ENCODE measurements around the gene CCDC85C.
A peak's percentile ranks its signal among the peaks of the same experiment; 100 is the strongest.

Gene CCDC85C

DNA sequence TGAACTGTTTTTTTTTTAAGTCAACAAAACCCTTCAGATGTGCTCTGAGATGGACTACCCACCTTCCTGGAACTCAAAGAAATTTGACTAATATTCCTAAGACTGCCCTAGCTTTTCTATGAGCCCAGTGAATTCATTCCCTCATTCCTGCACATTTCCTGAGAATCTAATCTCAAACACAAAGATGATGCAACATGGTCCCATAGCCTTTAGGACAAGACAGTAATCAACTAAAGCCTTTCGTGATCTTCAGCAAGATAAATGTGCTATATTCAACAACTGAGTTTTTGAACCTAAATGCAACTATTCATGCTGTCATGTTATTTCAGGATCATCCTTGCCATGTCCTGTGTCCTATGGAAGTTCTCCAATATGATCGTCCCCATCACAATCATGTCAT, 128.3 kb downstream of the CCDC85C start:
- CTCF ChIA-PET, result interaction anchor here (0.7 to 1.7 kb wide), 5 partner anchors 14 to 426 kb away, joined by 3 to 6 read pairs (median 3); no protein-coding TSS in a partner anchor
- no peak for TF ChIP-seq FOXM1 (IDR thresholded peaks at IDR 0.05; ENCODE audit: borderline replicate concordance)
- no peak for TF ChIP-seq HDGF (IDR thresholded peaks at IDR 0.05; ENCODE audit: borderline replicate concordance)
- TF ChIP-seq ZNF384 (IDR thresholded peaks at IDR 0.05), result no peak
- no peak for TF ChIP-seq SP1 (IDR thresholded peaks at IDR 0.05)
- no peak for TF ChIP-seq FOXK2 (IDR thresholded peaks at IDR 0.05)
- TF ChIP-seq, protein P1, sequence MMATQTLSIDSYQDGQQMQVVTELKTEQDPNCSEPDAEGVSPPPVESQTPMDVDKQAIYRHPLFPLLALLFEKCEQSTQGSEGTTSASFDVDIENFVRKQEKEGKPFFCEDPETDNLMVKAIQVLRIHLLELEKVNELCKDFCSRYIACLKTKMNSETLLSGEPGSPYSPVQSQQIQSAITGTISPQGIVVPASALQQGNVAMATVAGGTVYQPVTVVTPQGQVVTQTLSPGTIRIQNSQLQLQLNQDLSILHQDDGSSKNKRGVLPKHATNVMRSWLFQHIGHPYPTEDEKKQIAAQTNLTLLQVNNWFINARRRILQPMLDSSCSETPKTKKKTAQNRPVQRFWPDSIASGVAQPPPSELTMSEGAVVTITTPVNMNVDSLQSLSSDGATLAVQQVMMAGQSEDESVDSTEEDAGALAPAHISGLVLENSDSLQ (IDR thresholded peaks at IDR 0.05), result no peak
- TF ChIP-seq TARDBP (IDR thresholded peaks at IDR 0.05), result no peak
- TF ChIP-seq LEF1 (IDR thresholded peaks at IDR 0.05; ENCODE audit: borderline replicate concordance), result no peak
- TF ChIP-seq NFRKB (IDR thresholded peaks at IDR 0.05), result no peak
- no peak for TF ChIP-seq L3MBTL2 (conservative IDR thresholded peaks at IDR 0.05)
- TF ChIP-seq FOXA1 (IDR thresholded peaks at IDR 0.05), result no peak
- TF ChIP-seq ELF4 (IDR thresholded peaks at IDR 0.05), result no peak
- TF ChIP-seq BHLHE40 (IDR thresholded peaks at IDR 0.05; ENCODE audit: borderline replicate concordance), result no peak
- TF ChIP-seq CTBP1 (IDR thresholded peaks at IDR 0.05; ENCODE audit: borderline replicate concordance), result no peak
- no peak for TF ChIP-seq ARNT (IDR thresholded peaks at IDR 0.05)
- TF ChIP-seq SUZ12 (IDR thresholded peaks at IDR 0.05), result no peak
- POLR2A ChIA-PET, result interaction anchor here (1.0 kb wide), 1 partner anchor 97 kb away, joined by 3 read pairs; no protein-coding TSS in a partner anchor
- no peak for DNase-seq (ENCODE audit: extremely low spot score)

DNA sequence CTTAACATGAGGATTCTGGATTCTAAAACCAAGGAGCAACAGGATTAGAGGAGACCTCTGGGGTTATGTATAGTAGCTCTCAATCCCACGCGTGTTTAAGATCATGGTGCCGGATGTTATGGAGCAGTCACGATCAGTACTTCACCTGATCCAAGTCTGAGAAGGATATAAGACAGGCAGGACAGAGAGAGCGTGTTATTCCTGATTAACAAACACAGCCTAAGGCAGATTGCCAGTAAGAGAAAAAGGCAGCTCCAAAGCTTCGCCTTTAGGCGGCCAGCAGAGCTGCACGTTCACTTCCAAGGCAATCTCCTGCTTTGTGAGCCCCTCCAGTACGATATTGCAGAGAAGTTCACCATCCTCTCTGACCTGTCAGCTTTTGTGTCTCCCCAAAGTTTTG, 128.8 kb downstream of the CCDC85C start:
- DNase-seq (ENCODE audit: extremely low spot score), result peak; percentile 45
- ChIA-PET POLR2A (interaction anchor here (1.0 kb wide), 1 partner anchor 97 kb away, joined by 3 read pairs; no protein-coding TSS in a partner anchor), CTCF (interaction anchor here (0.7 to 1.7 kb wide), 4 partner anchors 14 to 427 kb away, joined by 3 to 6 read pairs (median 3); no protein-coding TSS in a partner anchor)
- TF ChIP-seq BHLHE40 (IDR thresholded peaks at IDR 0.05; ENCODE audit: borderline replicate concordance) (no peak), ZNF384 (IDR thresholded peaks at IDR 0.05) (no peak), L3MBTL2 (conservative IDR thresholded peaks at IDR 0.05) (no peak), ARNT (IDR thresholded peaks at IDR 0.05) (no peak), ELF4 (IDR thresholded peaks at IDR 0.05) (no peak), SP1 (IDR thresholded peaks at IDR 0.05) (no peak), FOXA1 (IDR thresholded peaks at IDR 0.05) (no peak), CTBP1 (IDR thresholded peaks at IDR 0.05; ENCODE audit: borderline replicate concordance) (no peak), FOXM1 (IDR thresholded peaks at IDR 0.05; ENCODE audit: borderline replicate concordance) (no peak), TARDBP (IDR thresholded peaks at IDR 0.05) (no peak), FOXK2 (IDR thresholded peaks at IDR 0.05) (no peak), LEF1 (IDR thresholded peaks at IDR 0.05; ENCODE audit: borderline replicate concordance) (no peak), NFRKB (IDR thresholded peaks at IDR 0.05) (no peak), HDGF (IDR thresholded peaks at IDR 0.05; ENCODE audit: borderline replicate concordance) (no peak)
- TF ChIP-seq, protein P1 (IDR thresholded peaks at IDR 0.05), result no peak

DNA sequence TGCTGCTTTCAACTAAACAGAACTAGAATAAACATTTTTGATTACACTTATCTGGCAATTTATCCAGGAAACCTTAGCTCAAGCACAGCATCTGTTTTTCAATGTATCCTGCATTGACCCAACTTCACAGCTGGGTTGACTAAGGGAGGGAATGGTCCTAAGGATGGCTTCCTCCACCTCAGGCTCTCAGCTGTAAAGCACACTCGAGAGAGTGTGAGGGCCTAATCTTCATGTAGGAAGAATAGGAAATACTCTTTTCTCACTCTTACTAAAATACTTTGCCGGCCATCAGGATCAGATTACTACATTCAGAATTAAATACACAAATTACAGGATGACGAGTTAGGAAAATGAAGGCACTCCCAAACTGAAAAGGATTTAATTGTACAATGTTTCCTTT, 130.5 kb downstream of the CCDC85C start:
- ChIA-PET CTCF (no interaction called here), POLR2A (no interaction called here)
- no peak for TF ChIP-seq TARDBP (IDR thresholded peaks at IDR 0.05)
- TF ChIP-seq ARNT (IDR thresholded peaks at IDR 0.05), result no peak
- TF ChIP-seq SUZ12 (IDR thresholded peaks at IDR 0.05), result no peak
- no peak for TF ChIP-seq ELF4 (IDR thresholded peaks at IDR 0.05)
- no peak for TF ChIP-seq BHLHE40 (IDR thresholded peaks at IDR 0.05; ENCODE audit: borderline replicate concordance)
- TF ChIP-seq HDGF (IDR thresholded peaks at IDR 0.05; ENCODE audit: borderline replicate concordance), result no peak
- no peak for TF ChIP-seq SP1 (IDR thresholded peaks at IDR 0.05)
- no peak for TF ChIP-seq CTBP1 (IDR thresholded peaks at IDR 0.05; ENCODE audit: borderline replicate concordance)
- no peak for TF ChIP-seq ZNF384 (IDR thresholded peaks at IDR 0.05)
- TF ChIP-seq FOXK2 (IDR thresholded peaks at IDR 0.05), result no peak
- no peak for TF ChIP-seq NFRKB (IDR thresholded peaks at IDR 0.05)
- no peak for TF ChIP-seq L3MBTL2 (conservative IDR thresholded peaks at IDR 0.05)
- no peak for TF ChIP-seq LEF1 (IDR thresholded peaks at IDR 0.05; ENCODE audit: borderline replicate concordance)
- no peak for TF ChIP-seq FOXA1 (IDR thresholded peaks at IDR 0.05)
- no peak for TF ChIP-seq FOXM1 (IDR thresholded peaks at IDR 0.05; ENCODE audit: borderline replicate concordance)
- TF ChIP-seq, protein P1 (IDR thresholded peaks at IDR 0.05), result no peak
- DNase-seq (ENCODE audit: extremely low spot score), result no peak

DNA sequence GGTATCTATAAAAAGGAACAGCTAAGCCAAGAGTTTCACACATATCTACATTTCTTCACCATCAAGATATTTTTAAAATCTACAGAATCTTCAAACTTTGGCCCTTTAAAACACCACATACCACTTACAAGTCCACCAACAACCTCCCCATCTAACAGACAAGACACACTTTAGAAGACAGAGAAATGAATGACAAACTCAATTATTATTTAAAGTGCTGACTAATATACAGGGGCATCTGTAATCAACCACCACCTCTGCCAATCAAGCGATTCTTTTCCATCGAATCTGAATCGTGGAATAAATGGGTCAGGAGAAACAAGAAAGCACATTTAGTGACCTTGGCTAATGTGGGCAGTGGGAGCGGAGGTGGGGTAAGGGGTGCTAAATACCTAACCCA, 131.1 kb downstream of the CCDC85C start:
- ChIA-PET CTCF (interaction anchor here (1.1 kb wide), 1 partner anchor 84 kb away, joined by 3 read pairs; no protein-coding TSS in a partner anchor), POLR2A (no interaction called here)
- DNase-seq (ENCODE audit: extremely low spot score), result no peak
- TF ChIP-seq HDGF (IDR thresholded peaks at IDR 0.05; ENCODE audit: borderline replicate concordance) (no peak), ELF4 (IDR thresholded peaks at IDR 0.05) (no peak), SP1 (IDR thresholded peaks at IDR 0.05) (no peak), L3MBTL2 (conservative IDR thresholded peaks at IDR 0.05) (no peak), ZNF384 (IDR thresholded peaks at IDR 0.05) (no peak), FOXK2 (IDR thresholded peaks at IDR 0.05) (no peak)

DNA sequence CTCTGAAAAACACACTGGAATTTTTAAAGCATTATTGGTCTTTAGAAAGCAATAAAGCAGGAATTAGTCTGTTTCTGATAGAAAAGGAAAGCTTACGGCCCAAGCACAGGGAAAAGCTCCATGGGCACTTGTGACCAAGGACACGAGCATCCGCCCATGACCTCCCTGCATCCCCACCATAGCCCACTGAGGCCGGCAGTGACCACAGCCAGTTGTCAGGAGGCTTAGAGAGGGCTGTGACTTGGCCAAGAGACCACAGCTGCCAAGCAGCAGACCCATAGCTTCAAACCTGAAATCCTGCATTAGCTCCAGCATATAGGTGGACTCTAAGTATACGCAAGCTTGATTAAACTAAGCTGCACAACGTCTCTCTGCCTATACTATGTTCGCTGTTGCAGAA, 132.3 kb downstream of the CCDC85C start:
- ChIA-PET CTCF (interaction anchor here (0.7 to 1.1 kb wide), 3 partner anchors 79 to 1379 kb away, joined by 3 read pairs; no protein-coding TSS in a partner anchor), POLR2A (interaction anchor here (1.4 kb wide), 1 partner anchor 10 kb away, joined by 6 read pairs; the partner anchor contains the start of genes CCNK and SETD3)
- TF ChIP-seq L3MBTL2 (conservative IDR thresholded peaks at IDR 0.05), result no peak
- TF ChIP-seq BHLHE40 (IDR thresholded peaks at IDR 0.05; ENCODE audit: borderline replicate concordance), result no peak
- TF ChIP-seq HDGF (IDR thresholded peaks at IDR 0.05; ENCODE audit: borderline replicate concordance), result no peak
- no peak for TF ChIP-seq ELF4 (IDR thresholded peaks at IDR 0.05)
- no peak for TF ChIP-seq SP1 (IDR thresholded peaks at IDR 0.05)
- TF ChIP-seq ZNF384 (IDR thresholded peaks at IDR 0.05), result no peak
- TF ChIP-seq SUZ12 (IDR thresholded peaks at IDR 0.05), result no peak
- TF ChIP-seq FOXM1 (IDR thresholded peaks at IDR 0.05; ENCODE audit: borderline replicate concordance), result no peak
- DNase-seq (ENCODE audit: extremely low spot score), result no peak

Measured in HEK293T (cell line).